ENCODE results near the gene STAC2.
A peak's percentile ranks its signal among the peaks of the same experiment; 100 is the strongest.
"Not testable (repeated sequence)": the region's sequence is repeated elsewhere in the genome, so short reads cannot be mapped to it uniquely, and the experiment has no call there.

Gene STAC2

GRCh38 chr17:39186481-39187002 is 39.2 kb downstream of the STAC2 start:
- no peak for DNase-seq (ENCODE audit: low spot score)

- DNase-seq (ENCODE audit: low spot score): no peak
Measured at GRCh38 chr17:39183720-39184119, 42.0 kb downstream of the STAC2 start.

- DNase-seq (ENCODE audit: low spot score): no peak
Measured at GRCh38 chr17:39183045-39183444, 42.7 kb downstream of the STAC2 start.

GRCh38 chr17:39181303-39181702 is 44.4 kb downstream of the STAC2 start:
- no peak for DNase-seq (ENCODE audit: low spot score)

- DNase-seq (ENCODE audit: low spot score): no peak
Measured at GRCh38 chr17:39178536-39178935, 47.2 kb downstream of the STAC2 start.

GRCh38 chr17:39177256-39177655 is 48.5 kb downstream of the STAC2 start:
- DNase-seq (ENCODE audit: low spot score): peak; percentile 68

GRCh38 chr17:39175695-39176093 is 50.1 kb downstream of the STAC2 start:
- DNase-seq (ENCODE audit: low spot score): no peak

GRCh38 chr17:39174920-39175694 is 50.6 kb downstream of the STAC2 start:
- DNase-seq (ENCODE audit: low spot score): peak; percentile 96

GRCh38 chr17:39173526-39174274 is 52.0 kb downstream of the STAC2 start:
- no peak for DNase-seq (ENCODE audit: low spot score)

- no peak for DNase-seq (ENCODE audit: low spot score)
Measured at GRCh38 chr17:39173080-39173479, 52.7 kb downstream of the STAC2 start.

- no peak for DNase-seq (ENCODE audit: low spot score)
Measured at GRCh38 chr17:39171933-39172332, 53.8 kb downstream of the STAC2 start.

GRCh38 chr17:39170558-39170957 is 55.2 kb downstream of the STAC2 start:
- DNase-seq (ENCODE audit: low spot score): no peak

- no peak for DNase-seq (ENCODE audit: low spot score)
Measured at GRCh38 chr17:39170109-39170508, 55.6 kb downstream of the STAC2 start.

- DNase-seq (ENCODE audit: low spot score): no peak
Measured at GRCh38 chr17:39169518-39169917, 56.2 kb downstream of the STAC2 start.

- no peak for DNase-seq (ENCODE audit: low spot score)
Measured at GRCh38 chr17:39169101-39169500, 56.6 kb downstream of the STAC2 start.

GRCh38 chr17:39168503-39168902 is 57.2 kb downstream of the STAC2 start:
- DNase-seq (ENCODE audit: low spot score): not testable (repeated sequence)

GRCh38 chr17:39167476-39167875 is 58.3 kb downstream of the STAC2 start:
- DNase-seq (ENCODE audit: low spot score): peak; percentile 88

- DNase-seq (ENCODE audit: low spot score): no peak
Measured at GRCh38 chr17:39166437-39167335, 59.1 kb downstream of the STAC2 start.

- DNase-seq (ENCODE audit: low spot score): no peak
Measured at GRCh38 chr17:39165841-39166349, 59.9 kb downstream of the STAC2 start, which contains the start of gene ARL5C. ARL5C (minus strand) TSS chr17:39166161; CDS start chr17:39165760, 401 bp downstream.

GRCh38 chr17:39165178-39165840 is 60.4 kb downstream of the STAC2 start:
- DNase-seq (ENCODE audit: low spot score): no peak

GRCh38 chr17:39164675-39165143 is 61.0 kb downstream of the STAC2 start:
- DNase-seq (ENCODE audit: low spot score): peak; percentile 93
